AML-193 (cell line): ENCODE results near the gene ESPN.
"Not testable (repeated sequence)": the region's sequence is repeated elsewhere in the genome, so short reads cannot be mapped to it uniquely, and the experiment has no call there.

Experiments
- DNase-seq, 2 experiments: peaks; one replicate each; lab custom pipeline; 2025; lab: John Stamatoyannopoulos, UW

Gene ESPN

DNA sequence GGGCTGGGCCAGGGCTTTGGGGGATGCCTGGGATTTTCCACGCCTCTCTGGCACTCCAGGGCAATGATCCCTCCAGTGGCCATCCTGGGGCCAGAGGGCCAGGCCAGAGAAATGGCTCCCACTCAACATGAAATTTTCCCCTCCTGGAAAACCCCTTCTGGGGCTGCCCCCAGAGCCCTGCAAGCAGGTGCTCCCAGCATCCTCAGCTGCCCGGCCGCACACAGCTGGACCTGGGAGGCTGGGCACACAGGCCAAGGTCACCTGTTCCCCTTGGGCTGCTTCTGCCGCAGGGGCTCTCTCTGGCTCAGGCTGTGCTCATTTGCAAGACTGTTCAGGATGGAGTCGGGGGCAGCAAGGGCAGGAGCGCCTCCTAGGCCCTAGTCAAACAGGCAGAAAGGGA, 3.9 kb downstream of the ESPN start:
- DNase-seq, result not testable (repeated sequence)

DNA sequence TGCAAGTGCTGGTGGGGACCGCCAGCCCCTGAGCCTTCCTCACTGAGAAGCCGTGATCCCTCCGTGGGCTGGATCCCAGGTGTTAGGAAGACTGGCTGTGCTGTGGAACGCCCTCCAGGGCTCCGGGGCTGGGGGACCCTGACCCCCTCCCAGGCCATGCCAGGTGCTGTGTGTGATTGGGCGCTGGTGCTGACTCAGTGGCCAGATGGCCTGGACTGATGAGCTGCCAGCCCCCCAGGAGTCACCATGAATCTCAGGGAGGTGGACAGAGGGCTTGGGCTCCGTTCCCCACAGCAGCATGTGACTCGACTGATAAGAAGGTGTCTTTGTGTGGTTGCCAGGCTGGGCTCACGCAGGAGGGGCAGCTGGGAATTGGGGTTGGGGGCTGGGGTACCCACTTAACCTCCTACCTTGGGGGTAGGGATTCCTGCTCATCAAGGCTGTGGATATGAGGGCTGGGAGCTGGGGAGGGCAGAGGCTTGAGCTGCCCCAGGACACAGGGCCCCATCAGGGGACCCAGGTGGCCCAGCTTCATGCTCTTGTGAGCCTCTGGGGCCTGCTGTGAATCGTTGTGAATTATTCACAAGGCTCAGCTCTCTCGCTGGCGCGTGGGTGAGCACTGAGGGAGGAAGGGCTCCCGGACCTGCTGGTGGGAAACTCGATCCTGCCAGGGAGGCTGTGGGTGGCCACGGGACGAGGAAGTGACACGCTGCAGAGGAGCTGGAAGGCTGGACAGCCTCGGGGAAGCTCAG, 5.3 kb downstream of the ESPN start:
- DNase-seq, result not testable (repeated sequence)

DNA sequence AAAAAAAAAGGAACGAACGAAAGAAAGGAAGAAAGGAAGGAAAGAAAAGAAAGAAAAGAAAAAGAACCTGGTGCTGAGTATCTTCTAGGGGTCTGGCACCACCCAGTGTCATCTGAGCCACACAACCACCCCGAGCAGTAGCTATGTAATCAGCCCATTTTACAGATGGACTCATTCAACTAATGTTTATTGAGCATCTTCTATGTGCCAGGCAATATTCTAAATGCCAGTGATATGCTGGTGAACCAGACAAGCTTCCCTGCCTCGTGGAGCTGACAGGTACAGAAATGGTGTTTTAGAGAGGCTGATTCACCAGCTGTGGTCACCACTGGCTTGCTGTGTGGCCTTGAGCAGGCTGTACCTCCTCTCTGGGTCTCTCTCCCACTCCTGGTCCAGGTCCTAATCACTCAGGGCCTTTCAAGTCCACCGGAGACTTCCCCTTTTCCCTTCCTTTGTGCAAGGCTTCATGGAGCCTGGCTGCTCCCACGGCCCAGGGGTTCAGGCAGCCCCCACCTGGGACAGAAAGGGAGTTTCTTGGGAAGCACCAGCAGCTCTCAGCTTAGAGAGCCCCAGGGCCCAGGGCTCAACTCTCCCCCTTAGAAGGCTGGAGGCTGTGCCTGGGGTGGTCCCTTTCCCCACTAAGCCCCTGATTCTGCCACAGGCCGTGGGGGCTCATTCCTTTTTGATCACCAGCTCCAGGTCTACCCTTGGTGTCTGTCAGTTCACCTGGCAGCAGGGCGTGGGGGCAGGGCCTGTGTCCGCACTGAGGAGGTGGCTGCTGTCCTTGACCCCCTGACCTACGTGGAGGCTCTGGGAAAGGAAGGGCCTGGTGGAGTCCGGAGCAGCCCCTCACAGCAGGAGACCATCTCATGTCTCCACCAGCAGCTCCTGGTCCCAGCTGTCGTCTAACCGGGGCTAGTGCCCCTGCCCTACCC, 7.3 kb downstream of the ESPN start:
- DNase-seq, result not testable (repeated sequence)

GRCh38 chr1:6434186-6434585, 9.6 kb downstream of the ESPN start:
- DNase-seq, result no peak

DNA sequence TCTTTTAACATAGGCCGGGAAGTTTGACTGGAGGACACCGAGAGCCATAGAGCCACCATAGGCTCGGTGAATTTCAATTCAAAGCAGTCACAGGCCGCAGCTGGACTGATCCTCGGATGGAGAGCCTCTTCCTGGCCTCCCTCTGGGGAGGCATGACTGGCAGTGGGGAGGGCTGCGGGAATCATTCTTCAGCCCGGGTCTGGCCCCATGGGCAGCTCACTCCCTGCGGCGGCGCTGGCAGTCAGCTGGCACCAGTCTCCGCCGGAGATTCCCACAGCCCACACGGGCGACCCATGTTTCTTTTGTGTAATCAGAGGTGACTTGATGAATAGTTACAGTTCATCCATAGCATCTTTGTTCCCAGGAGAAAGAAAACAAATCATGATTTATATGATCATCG, 10.6 kb downstream of the ESPN start:
- no peak for DNase-seq

DNA sequence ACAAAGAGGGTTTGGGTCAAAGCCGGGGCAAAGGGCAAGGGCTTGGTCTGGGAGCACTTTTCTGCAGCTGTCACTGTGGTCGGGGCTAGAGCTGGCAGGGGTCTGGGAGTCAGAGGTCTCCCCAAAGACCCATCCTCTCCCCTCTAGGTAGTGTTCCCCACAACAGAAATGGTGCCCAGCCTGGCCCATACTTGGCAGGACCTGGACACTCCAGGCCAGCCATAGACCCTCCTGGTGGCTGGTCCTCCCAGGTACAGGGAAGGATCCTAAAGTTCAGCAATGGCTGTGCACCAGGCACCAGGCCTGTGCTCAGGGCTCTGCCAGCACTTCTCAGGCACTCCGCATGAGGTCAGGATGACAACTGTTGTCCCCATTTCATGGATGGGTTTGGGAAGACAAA, 11.0 kb downstream of the ESPN start:
- no peak for DNase-seq

- DNase-seq, result not testable (repeated sequence)
These were observed 11.7 kb downstream of the ESPN start for GRCh38 chr1:6436277-6436676.

GRCh38 chr1:6437012-6437700, 12.6 kb downstream of the ESPN start:
- DNase-seq, result not testable (repeated sequence)

DNA sequence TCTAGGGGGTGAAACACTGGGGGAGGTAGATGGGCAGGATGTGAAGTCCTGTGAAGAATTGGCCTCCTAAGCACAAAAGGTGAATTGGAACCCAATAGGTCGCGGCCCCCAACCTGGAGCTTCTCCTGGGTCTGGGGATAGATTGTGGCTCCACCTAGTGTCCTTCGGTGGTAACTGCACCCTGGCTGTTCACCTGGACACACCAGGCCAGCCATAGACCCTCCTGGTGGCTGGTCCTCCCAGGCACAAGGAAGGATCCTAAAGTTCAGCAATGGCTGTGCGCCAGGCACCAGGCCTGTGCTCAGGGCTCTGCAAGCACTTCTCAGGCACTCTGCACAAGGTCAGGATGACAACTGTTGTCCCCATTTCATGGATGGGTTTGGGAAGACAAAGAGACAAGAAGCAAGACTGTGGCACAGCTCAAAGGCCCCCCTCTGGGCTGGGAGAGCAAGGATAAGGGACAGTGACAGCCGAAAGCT, 13.5 kb downstream of the ESPN start:
- peak; percentile 6 to 38 for DNase-seq

- DNase-seq, result no peak
These were observed 15.9 kb downstream of the ESPN start for GRCh38 chr1:6440198-6441126.

- DNase-seq, result no peak
These were observed 17.0 kb downstream of the ESPN start for GRCh38 chr1:6441586-6441985.

DNA sequence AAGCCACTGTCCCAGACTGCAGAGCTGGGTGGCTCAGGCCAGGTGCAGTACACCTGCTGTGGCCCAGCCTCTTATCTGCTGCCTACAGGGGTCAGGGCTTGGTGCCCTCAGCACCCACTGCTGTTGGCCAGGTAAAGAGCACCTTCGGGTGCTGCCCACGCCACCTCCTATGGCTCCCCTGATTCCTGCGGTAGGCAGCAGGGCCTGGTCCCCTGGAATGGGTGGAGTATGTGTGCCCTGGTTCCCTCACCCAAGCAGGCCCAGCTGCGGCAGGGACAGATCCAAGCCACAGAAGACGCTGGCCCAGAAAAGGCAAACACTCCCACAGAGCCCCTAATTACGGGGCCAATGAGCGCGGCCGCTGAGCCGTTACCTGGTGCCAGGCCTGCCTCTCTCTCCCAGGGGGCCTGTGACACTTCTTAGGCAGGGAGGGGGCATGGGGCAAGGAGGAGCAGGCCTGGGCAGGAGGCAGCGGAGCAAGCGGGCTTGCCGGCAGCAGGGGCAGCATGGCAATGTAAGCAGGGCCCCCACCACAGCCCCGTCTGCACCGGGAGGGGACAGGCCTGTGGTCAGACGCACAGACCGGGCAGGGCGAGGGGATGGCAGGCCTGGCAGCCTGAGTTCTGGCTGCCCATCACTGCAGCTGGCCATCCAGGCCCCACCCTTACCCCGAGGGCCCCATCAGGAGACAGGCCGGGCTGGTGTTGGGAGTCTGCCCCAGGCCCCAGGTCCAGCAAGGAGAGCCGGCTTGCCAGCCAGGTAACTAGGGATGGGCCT, 19.0 kb downstream of the ESPN start:
- no peak for DNase-seq

DNA sequence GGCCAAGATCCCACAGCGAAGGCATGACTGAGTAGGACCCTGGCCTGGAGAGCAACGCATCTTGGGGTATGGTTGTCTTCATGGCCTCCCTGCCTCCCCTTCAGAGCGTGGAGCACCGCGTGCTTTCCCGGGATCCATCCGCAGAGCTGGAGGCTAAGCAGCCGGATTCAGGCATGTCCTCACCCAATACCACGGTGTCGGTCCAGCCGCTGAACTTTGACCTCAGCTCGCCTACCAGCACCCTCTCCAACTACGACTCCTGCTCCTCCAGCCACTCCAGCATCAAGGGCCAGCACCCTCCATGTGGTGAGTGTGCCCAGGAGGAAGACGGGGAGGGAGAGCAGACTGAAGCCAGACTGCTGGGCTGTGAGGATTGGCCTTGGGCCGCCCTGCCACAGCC, 19.8 kb downstream of the ESPN start:
- no peak for DNase-seq

GRCh38 chr1:6445062-6445763, 20.6 kb downstream of the ESPN start:
- no peak for DNase-seq

DNA sequence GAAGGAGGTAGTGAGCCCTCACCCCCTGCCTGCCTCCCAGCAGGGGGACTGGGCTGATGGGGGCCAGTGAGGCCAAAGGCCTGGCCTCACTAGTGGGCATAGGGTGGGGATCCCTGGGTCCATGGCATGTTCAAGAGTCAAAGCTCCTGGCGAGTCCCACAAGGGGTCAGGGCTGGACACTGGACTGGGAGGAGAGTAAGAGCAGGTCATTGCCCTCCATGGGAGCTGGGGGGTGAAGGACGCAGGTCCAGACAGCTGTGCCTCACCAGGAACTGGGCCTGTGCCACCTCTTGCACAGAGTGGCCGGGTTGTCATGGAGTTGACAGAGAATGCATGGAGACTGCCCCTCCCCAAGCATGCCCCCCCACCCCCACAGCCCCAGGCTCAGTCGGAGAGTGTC, 21.4 kb downstream of the ESPN start:
- DNase-seq, result not testable (repeated sequence)

GRCh38 chr1:6446665-6447015, 22.1 kb downstream of the ESPN start:
- DNase-seq, result no peak

DNA sequence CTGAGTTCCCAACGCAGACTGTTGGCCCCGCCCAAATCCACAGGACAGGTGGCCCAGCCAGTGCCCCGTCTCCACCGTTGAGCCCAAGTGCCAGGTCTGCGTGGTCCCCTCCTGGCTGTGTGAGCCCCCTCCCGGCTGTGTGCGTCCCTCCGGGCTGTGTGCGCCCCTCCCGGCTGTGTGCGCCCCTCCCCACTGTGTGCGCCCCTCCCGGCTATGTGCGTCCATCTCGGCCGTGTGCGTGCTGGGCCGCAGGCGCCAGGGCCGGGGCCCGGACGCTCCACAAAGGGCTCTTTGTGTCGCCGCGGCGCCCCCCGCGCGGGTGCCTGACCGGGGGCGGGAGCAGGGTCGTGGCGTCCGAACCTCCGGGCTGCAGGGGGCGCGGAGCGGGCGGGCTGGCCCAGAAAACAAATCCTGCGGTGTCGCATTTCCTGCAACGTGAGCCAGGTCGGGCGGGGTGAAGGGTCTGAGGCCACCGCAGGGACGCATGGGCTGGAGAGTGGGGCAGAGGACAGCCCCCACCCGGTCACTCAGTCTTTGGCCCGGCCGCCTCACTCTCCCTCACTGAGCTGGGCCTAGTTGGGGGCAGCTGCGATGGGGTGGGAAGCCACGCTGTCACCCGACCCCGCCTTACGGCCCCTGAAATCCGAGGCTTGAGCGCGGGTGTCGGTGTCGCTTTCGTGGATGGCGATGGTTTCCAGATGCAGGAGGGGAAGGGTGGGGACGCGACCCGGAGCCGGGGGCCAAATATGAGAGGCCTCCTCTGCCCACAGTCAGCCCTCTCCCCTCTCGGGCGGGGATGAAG, 22.6 kb downstream of the ESPN start:
- no peak for DNase-seq

DNA sequence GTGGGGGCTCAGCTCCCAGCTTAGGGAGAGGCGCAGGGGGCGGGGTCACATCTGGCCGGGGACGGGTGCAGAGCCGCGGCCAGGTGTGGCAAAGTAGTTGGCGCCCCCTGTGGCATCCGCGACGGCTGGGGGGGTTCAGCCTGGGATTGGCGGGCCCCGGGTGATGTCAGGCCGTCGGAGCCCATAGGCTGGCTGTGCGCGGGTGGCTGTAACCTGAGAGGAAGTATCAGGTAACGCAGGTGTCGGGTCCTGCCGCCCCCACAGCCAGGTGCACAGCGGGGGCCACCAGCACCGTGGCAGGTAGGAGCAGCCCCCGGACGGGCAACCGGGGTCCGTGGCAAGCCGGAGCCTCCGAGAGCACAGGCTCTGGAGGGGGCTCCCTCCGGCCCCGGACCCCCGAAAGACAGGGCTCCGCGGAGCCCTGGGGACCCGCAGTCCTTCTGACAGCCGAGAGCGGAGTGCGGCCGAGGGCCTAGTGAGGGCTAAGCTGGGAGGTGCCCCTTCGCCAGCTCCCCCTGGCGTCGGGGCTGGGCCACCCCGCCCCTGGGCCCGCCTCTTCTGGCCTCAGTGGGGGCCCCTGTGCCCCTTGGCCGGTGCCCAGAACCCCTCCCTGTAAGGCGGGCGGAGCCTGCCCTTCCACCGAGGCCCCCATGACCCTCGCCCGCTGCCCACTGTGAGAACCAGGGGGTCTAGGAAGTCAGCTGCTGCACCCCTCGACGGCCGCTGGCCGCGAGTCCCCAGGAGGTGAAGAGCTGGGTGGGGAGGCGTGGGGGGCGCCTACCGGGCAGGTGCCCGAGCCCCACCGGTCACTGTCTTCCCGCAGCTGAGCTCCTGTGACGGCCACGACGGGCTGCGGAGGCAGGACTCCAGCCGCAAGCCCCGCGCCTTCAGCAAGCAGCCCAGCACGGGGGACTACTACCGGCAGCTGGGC, 23.5 kb downstream of the ESPN start:
- no peak for DNase-seq
